ENCODE data around the gene RAB24.

DNA sequence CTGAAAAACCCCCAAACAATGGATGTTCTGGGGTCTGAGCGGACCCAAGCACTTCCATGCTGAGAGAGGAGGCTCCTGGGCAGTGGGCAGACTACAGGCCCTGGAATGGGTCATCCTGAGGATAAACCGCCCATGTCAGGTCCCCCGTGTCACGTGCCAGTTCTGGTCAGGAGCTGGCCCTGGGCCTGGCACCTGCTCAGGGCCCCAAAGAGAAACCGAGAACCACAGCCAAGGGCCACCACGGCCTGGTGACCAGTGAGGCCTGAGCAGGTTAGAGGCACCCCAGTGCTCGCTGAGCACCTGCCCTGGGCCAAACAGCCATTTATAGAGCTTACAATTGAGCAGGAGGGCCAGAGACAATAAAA, 32.2 kb upstream of the RAB24 start:
- TF ChIP-seq, protein P1, sequence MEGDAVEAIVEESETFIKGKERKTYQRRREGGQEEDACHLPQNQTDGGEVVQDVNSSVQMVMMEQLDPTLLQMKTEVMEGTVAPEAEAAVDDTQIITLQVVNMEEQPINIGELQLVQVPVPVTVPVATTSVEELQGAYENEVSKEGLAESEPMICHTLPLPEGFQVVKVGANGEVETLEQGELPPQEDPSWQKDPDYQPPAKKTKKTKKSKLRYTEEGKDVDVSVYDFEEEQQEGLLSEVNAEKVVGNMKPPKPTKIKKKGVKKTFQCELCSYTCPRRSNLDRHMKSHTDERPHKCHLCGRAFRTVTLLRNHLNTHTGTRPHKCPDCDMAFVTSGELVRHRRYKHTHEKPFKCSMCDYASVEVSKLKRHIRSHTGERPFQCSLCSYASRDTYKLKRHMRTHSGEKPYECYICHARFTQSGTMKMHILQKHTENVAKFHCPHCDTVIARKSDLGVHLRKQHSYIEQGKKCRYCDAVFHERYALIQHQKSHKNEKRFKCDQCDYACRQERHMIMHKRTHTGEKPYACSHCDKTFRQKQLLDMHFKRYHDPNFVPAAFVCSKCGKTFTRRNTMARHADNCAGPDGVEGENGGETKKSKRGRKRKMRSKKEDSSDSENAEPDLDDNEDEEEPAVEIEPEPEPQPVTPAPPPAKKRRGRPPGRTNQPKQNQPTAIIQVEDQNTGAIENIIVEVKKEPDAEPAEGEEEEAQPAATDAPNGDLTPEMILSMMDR (IDR thresholded peaks at IDR 0.05; ENCODE audit: borderline replicate concordance, extremely low read depth, low read length, poor library complexity, severe bottlenecking), result no peak
- no peak for TF ChIP-seq EZH2 (IDR thresholded peaks at IDR 0.05; ENCODE audit: borderline replicate concordance, low read depth, low read length, severe bottlenecking)

Measured in DND-41 (cell line).